ENCODE data around the gene IFNAR1.

The IFNAR1 gene

GRCh38 chr21:33369586-33369985 lies 44.8 kb downstream of the IFNAR1 start:
- Histone ChIP-seq H3K4me2 (ENCODE audit: insufficient read depth, low read length, poor library complexity, severe bottlenecking) (no peak overlapping the region), H3K27ac (replicated peaks; ENCODE audit: low read length) (no peak overlapping the region), H2AK5ac (ENCODE audit: low read depth, low read length) (no peak overlapping the region), H3K9me3 (replicated peaks in 1 of 2; ENCODE audit: control insufficient read depth in 2 of 2, insufficient read depth in 1 of 2, low read depth in 1 of 2, low read length in 2 of 2) (peaks cover 13 to 25% of the 10 kb centered on the region in 2 donors), H2BK15ac (ENCODE audit: low read length) (no peak overlapping the region), H3K4ac (ENCODE audit: low read length) (no peak overlapping the region), H4K91ac (ENCODE audit: low read depth, low read length, poor library complexity) (no peak overlapping the region), H3K27me3 (ENCODE audit: control insufficient read depth in 3 of 3, insufficient read depth in 3 of 3, low read depth in 1 of 3, low read length in 3 of 3) (no peaks in the 10 kb centered on the region), H3K4me1 (ENCODE audit: control insufficient read depth in 2 of 2, insufficient read depth in 1 of 2, low read depth in 1 of 2, low read length in 2 of 2) (no peaks in the 10 kb centered on the region), H3K36me3 (replicated peaks in 1 of 2; ENCODE audit: control insufficient read depth in 2 of 2, insufficient read depth in 2 of 2, low read length in 2 of 2) (no peaks in the 10 kb centered on the region), H2AFZ (ENCODE audit: low read length) (no peak overlapping the region), H2BK12ac (ENCODE audit: low read length) (no peak overlapping the region), H4K8ac (ENCODE audit: low read depth, low read length) (no peak overlapping the region), H3K9ac (ENCODE audit: low read depth, low read length, poor library complexity) (no peak overlapping the region), H3K18ac (ENCODE audit: low read length) (no peak overlapping the region), H2BK5ac (ENCODE audit: low read length) (no peak overlapping the region), H3K79me1 (ENCODE audit: low read depth, low read length) (no peaks in the 10 kb centered on the region), H3K4me3 (ENCODE audit: low read length in 2 of 2) (no peak overlapping the region), H3K14ac (ENCODE audit: low read length) (no peak overlapping the region), H2BK120ac (ENCODE audit: low read depth, low read length) (no peak overlapping the region), H3K23ac (ENCODE audit: low read depth, low read length, poor library complexity) (no peak overlapping the region)
- no peak for DNase-seq (ENCODE audit: low spot score)
- WGBS, 2 donors (ENCODE audit: extremely low coverage in 2 of 2, insufficient read length in 2 of 2, insufficient replicate concordance in 1 of 2) = no CpG with 5 or more reads among the region's 1 CpG

GRCh38 chr21:33370305-33370704 lies 45.5 kb downstream of the IFNAR1 start:
- Histone ChIP-seq H2BK15ac (ENCODE audit: low read length) (no peak overlapping the region), H3K9ac (ENCODE audit: low read depth, low read length, poor library complexity) (no peak overlapping the region), H3K14ac (ENCODE audit: low read length) (no peak overlapping the region), H4K8ac (ENCODE audit: low read depth, low read length) (no peak overlapping the region), H3K27me3 (ENCODE audit: control insufficient read depth in 3 of 3, insufficient read depth in 3 of 3, low read depth in 1 of 3, low read length in 3 of 3) (no peaks in the 10 kb centered on the region), H2AK5ac (ENCODE audit: low read depth, low read length) (peak overlapping the region; percentile 68), H3K18ac (ENCODE audit: low read length) (no peak overlapping the region), H3K4me3 (ENCODE audit: low read length in 2 of 2) (no peak overlapping the region), H2AFZ (ENCODE audit: low read length) (no peak overlapping the region), H3K4me2 (ENCODE audit: insufficient read depth, low read length, poor library complexity, severe bottlenecking) (no peak overlapping the region), H4K91ac (ENCODE audit: low read depth, low read length, poor library complexity) (no peak overlapping the region), H2BK5ac (ENCODE audit: low read length) (no peak overlapping the region), H3K79me1 (ENCODE audit: low read depth, low read length) (no peaks in the 10 kb centered on the region), H3K4me1 (ENCODE audit: control insufficient read depth in 2 of 2, insufficient read depth in 1 of 2, low read depth in 1 of 2, low read length in 2 of 2) (no peaks in the 10 kb centered on the region), H3K9me3 (replicated peaks in 1 of 2; ENCODE audit: control insufficient read depth in 2 of 2, insufficient read depth in 1 of 2, low read depth in 1 of 2, low read length in 2 of 2) (peaks cover 13 to 25% of the 10 kb centered on the region in 2 donors), H2BK120ac (ENCODE audit: low read depth, low read length) (no peak overlapping the region), H2BK12ac (ENCODE audit: low read length) (no peak overlapping the region), H3K23ac (ENCODE audit: low read depth, low read length, poor library complexity) (no peak overlapping the region), H3K4ac (ENCODE audit: low read length) (no peak overlapping the region), H3K36me3 (replicated peaks in 1 of 2; ENCODE audit: control insufficient read depth in 2 of 2, insufficient read depth in 2 of 2, low read length in 2 of 2) (no peaks in the 10 kb centered on the region), H3K27ac (replicated peaks; ENCODE audit: low read length) (no peak overlapping the region)
- no CpG with 5 or more reads among the region's 2 CpGs for WGBS, 2 donors (ENCODE audit: extremely low coverage in 2 of 2, insufficient read length in 2 of 2, insufficient replicate concordance in 1 of 2)
- no peak for DNase-seq (ENCODE audit: low spot score)

- Histone ChIP-seq H3K4me2 (ENCODE audit: insufficient read depth, low read length, poor library complexity, severe bottlenecking) (no peak overlapping the region), H3K9me3 (replicated peaks in 1 of 2; ENCODE audit: control insufficient read depth in 2 of 2, insufficient read depth in 1 of 2, low read depth in 1 of 2, low read length in 2 of 2) (peaks cover 13 to 25% of the 10 kb centered on the region in 2 donors), H2BK5ac (ENCODE audit: low read length) (no peak overlapping the region), H3K4me1 (ENCODE audit: control insufficient read depth in 2 of 2, insufficient read depth in 1 of 2, low read depth in 1 of 2, low read length in 2 of 2) (no peaks in the 10 kb centered on the region), H3K27me3 (ENCODE audit: control insufficient read depth in 3 of 3, insufficient read depth in 3 of 3, low read depth in 1 of 3, low read length in 3 of 3) (no peaks in the 10 kb centered on the region), H2BK120ac (ENCODE audit: low read depth, low read length) (no peak overlapping the region), H4K8ac (ENCODE audit: low read depth, low read length) (no peak overlapping the region), H3K27ac (replicated peaks; ENCODE audit: low read length) (no peak overlapping the region), H3K4me3 (ENCODE audit: low read length in 2 of 2) (no peak overlapping the region), H3K18ac (ENCODE audit: low read length) (no peak overlapping the region), H4K91ac (ENCODE audit: low read depth, low read length, poor library complexity) (no peak overlapping the region), H3K23ac (ENCODE audit: low read depth, low read length, poor library complexity) (no peak overlapping the region), H2BK15ac (ENCODE audit: low read length) (no peak overlapping the region), H3K14ac (ENCODE audit: low read length) (no peak overlapping the region), H3K9ac (ENCODE audit: low read depth, low read length, poor library complexity) (no peak overlapping the region), H3K4ac (ENCODE audit: low read length) (no peak overlapping the region), H2AFZ (ENCODE audit: low read length) (no peak overlapping the region), H3K36me3 (replicated peaks in 1 of 2; ENCODE audit: control insufficient read depth in 2 of 2, insufficient read depth in 2 of 2, low read length in 2 of 2) (no peaks in the 10 kb centered on the region), H2BK12ac (ENCODE audit: low read length) (no peak overlapping the region), H2AK5ac (ENCODE audit: low read depth, low read length) (no peak overlapping the region), H3K79me1 (ENCODE audit: low read depth, low read length) (no peaks in the 10 kb centered on the region)
- whole genome bisulfite sequencing, 2 donors (ENCODE audit: extremely low coverage in 2 of 2, insufficient read length in 2 of 2, insufficient replicate concordance in 1 of 2) = no CpG with 5 or more reads among the region's 3 CpGs
- DNase-seq (ENCODE audit: low spot score) = no peak
These were observed 46.6 kb downstream of the IFNAR1 start for GRCh38 chr21:33371366-33371765.

GRCh38 chr21:33372582-33372981 lies 47.8 kb downstream of the IFNAR1 start:
- Histone ChIP-seq H2BK5ac (ENCODE audit: low read length) (no peak overlapping the region), H3K79me1 (ENCODE audit: low read depth, low read length) (no peaks in the 10 kb centered on the region), H3K27me3 (ENCODE audit: control insufficient read depth in 3 of 3, insufficient read depth in 3 of 3, low read depth in 1 of 3, low read length in 3 of 3) (no peaks in the 10 kb centered on the region), H2BK15ac (ENCODE audit: low read length) (no peak overlapping the region), H3K14ac (ENCODE audit: low read length) (no peak overlapping the region), H2AFZ (ENCODE audit: low read length) (no peak overlapping the region), H3K4me2 (ENCODE audit: insufficient read depth, low read length, poor library complexity, severe bottlenecking) (no peak overlapping the region), H3K23ac (ENCODE audit: low read depth, low read length, poor library complexity) (no peak overlapping the region), H3K4me3 (ENCODE audit: low read length in 2 of 2) (no peak overlapping the region), H3K27ac (replicated peaks; ENCODE audit: low read length) (no peak overlapping the region), H2BK120ac (ENCODE audit: low read depth, low read length) (no peak overlapping the region), H3K4ac (ENCODE audit: low read length) (no peak overlapping the region), H4K91ac (ENCODE audit: low read depth, low read length, poor library complexity) (no peak overlapping the region), H3K9me3 (replicated peaks in 1 of 2; ENCODE audit: control insufficient read depth in 2 of 2, insufficient read depth in 1 of 2, low read depth in 1 of 2, low read length in 2 of 2) (peaks cover 9 to 13% of the 10 kb centered on the region in 2 donors), H3K9ac (ENCODE audit: low read depth, low read length, poor library complexity) (no peak overlapping the region), H3K18ac (ENCODE audit: low read length) (no peak overlapping the region), H3K4me1 (ENCODE audit: control insufficient read depth in 2 of 2, insufficient read depth in 1 of 2, low read depth in 1 of 2, low read length in 2 of 2) (no peaks in the 10 kb centered on the region), H2AK5ac (ENCODE audit: low read depth, low read length) (no peak overlapping the region), H4K8ac (ENCODE audit: low read depth, low read length) (no peak overlapping the region), H3K36me3 (replicated peaks in 1 of 2; ENCODE audit: control insufficient read depth in 2 of 2, insufficient read depth in 2 of 2, low read length in 2 of 2) (no peaks in the 10 kb centered on the region), H2BK12ac (ENCODE audit: low read length) (no peak overlapping the region)
- WGBS, 2 donors (ENCODE audit: extremely low coverage in 2 of 2, insufficient read length in 2 of 2, insufficient replicate concordance in 1 of 2) = no CpG with 5 or more reads among the region's 12 CpGs
- no peak for DNase-seq (ENCODE audit: low spot score)

Measured in neuronal stem cell (in vitro differentiated cells).